Fibroblast of gingiva (primary cell): ENCODE measurements around the gene SECTM1.

Source experiments
- DNase-seq: peaks from one replicate; pipeline ENCODE4 v3.0.0-alpha.2; 2011; ENCODE audit warnings: low read depth

SECTM1 gene

GRCh38 chr17:82278786-82279391, 54.7 kb downstream of the SECTM1 start:
- DNase-seq, result no peak

- DNase-seq, result no peak
These were observed 55.3 kb downstream of the SECTM1 start for GRCh38 chr17:82278308-82278707.

GRCh38 chr17:82277851-82278250, 55.7 kb downstream of the SECTM1 start:
- DNase-seq, result no peak

GRCh38 chr17:82276938-82277337, 56.6 kb downstream of the SECTM1 start:
- no peak for DNase-seq

GRCh38 chr17:82275326-82275725, 58.2 kb downstream of the SECTM1 start:
- no peak for DNase-seq

GRCh38 chr17:82274134-82275020, 59.2 kb downstream of the SECTM1 start:
- no peak for DNase-seq

GRCh38 chr17:82273327-82274133, 60.0 kb downstream of the SECTM1 start, which contains the start of gene CSNK1D:
CSNK1D (minus strand) TSS chr17:82273700; CDS start chr17:82273381, 319 bp downstream.
- peak; percentile 77 for DNase-seq

GRCh38 chr17:82272495-82273326, 60.9 kb downstream of the SECTM1 start:
- DNase-seq, result no peak

- DNase-seq, result no peak
These were observed 62.2 kb downstream of the SECTM1 start for GRCh38 chr17:82271401-82271800.
